Activated B cell treated with CpG ODN at 0.5 μM for 24 hours (primary cell): ENCODE data around the gene SOX4. TPM values are rescaled to one million over a fixed set of nuclear protein-coding genes. Genes with fewer than 3 reads are reported as not detected.

ENCODE experiments used
- ATAC-seq: fragments of 200-7000 bp; cut with Tn5 transposase; one replicate; pipeline ENCODE4 v1.10.0; 2021; ENCODE audit warnings: low read depth, mild to moderate bottlenecking, moderate library complexity
- CTCF ChIA-PET: fragments of 350-600 bp; sonication (Branson Sonifier 250); formaldehyde crosslinking; loops from one replicate; lab custom pipeline; 2021; ENCODE audit warnings: antibody characterized with exemption; lab: Charles Lee
- POLR2A ChIA-PET: fragments of 350-600 bp; sonication (Branson Sonifier 250); formaldehyde crosslinking; loops from one replicate; lab custom pipeline; 2021; ENCODE audit warnings: antibody characterized with exemption; lab: Charles Lee
- DNase-seq: peaks from one replicate; pipeline ENCODE4 v3.0.0; 2022
- H3K27ac Mint-ChIP-seq: one replicate; pipeline ENCODE4 v1.8.0; 2020; ENCODE audit warnings: mixed read lengths
- H3K27me3 Mint-ChIP-seq: one replicate; pipeline ENCODE4 v1.8.0; 2021; ENCODE audit warnings: mixed read lengths
- H3K36me3 Mint-ChIP-seq: one replicate; pipeline ENCODE4 v1.8.0; 2021; ENCODE audit warnings: low read depth, mixed read lengths
- H3K4me1 Mint-ChIP-seq: one replicate; pipeline ENCODE4 v1.8.0; 2021; ENCODE audit warnings: mixed read lengths
- H3K4me3 Mint-ChIP-seq: one replicate; pipeline ENCODE4 v1.8.0; 2020; ENCODE audit warnings: mild to moderate bottlenecking, mixed read lengths
- H3K9me3 Mint-ChIP-seq: one replicate; pipeline ENCODE4 v1.8.0; 2020; ENCODE audit warnings: mixed read lengths
- CTCF ChIP-seq: fragments of 200-600 bp; IDR thresholded peaks from one replicate; pipeline ENCODE4 v1.8.0; 2022; ENCODE audit warnings: antibody characterized with exemption, mild to moderate bottlenecking
- intact Hi-C: fragments of 100-400 bp; cut with micrococcal nuclease; formaldehyde crosslinking; loops from one replicate; pipeline ENCODE4 v1.15.1; 2024
- total RNA-seq: library from RNA; stranded (reverse); gene quantifications from 2 replicates; pipeline ENCODE4 v1.2.3, GENCODE V29; 2022

Gene SOX4
- total RNA-seq, 1 donor from 2014 or later, result 3.5 TPM

- Mint-ChIP-seq H3K36me3 (peaks cover 6% of the 10 kb centered on the region), H3K9me3 (no peaks in the 10 kb centered on the region), H3K4me3 (peak overlapping the region; percentile 93), H3K4me1 (peaks cover 34% of the 10 kb centered on the region), H3K27me3 (peaks cover 3% of the 10 kb centered on the region), H3K27ac (peak overlapping the region; percentile 79)
- peak; percentile 9 for ATAC-seq
- intact Hi-C loops, result loop anchor here (1.0 to 10.0 kb wide), 6 partner anchors 8 to 1301 kb away; no protein-coding TSS in a partner anchor
- POLR2A ChIA-PET, result interaction anchor here (0.6 to 1.3 kb wide), 3 partner anchors 8 to 1057 kb away, joined by 3 to 5 read pairs (median 3); no protein-coding TSS in a partner anchor
- CTCF ChIA-PET, result no interaction called here
- TF ChIP-seq CTCF, result no peak
- DNase-seq, result peak; percentile 40
These were observed 2.0 kb downstream of the SOX4 start for GRCh38 chr6:21595285-21596144.

DNA sequence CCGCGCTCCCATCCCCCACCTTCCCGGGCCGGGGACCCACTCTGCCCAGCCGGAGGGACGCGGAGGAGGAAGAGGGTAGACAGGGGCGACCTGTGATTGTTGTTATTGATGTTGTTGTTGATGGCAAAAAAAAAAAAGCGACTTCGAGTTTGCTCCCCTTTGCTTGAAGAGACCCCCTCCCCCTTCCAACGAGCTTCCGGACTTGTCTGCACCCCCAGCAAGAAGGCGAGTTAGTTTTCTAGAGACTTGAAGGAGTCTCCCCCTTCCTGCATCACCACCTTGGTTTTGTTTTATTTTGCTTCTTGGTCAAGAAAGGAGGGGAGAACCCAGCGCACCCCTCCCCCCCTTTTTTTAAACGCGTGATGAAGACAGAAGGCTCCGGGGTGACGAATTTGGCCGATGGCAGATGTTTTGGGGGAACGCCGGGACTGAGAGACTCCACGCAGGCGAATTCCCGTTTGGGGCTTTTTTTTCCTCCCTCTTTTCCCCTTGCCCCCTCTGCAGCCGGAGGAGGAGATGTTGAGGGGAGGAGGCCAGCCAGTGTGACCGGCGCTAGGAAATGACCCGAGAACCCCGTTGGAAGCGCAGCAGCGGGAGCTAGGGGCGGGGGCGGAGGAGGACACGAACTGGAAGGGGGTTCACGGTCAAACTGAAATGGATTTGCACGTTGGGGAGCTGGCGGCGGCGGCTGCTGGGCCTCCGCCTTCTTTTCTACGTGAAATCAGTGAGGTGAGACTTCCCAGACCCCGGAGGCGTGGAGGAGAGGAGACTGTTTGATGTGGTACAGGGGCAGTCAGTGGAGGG lies 2.8 kb downstream of the SOX4 start:
- Mint-ChIP-seq H3K4me1 (peaks cover 34% of the 10 kb centered on the region), H3K27ac (peak overlapping the region; percentile 79), H3K4me3 (peak overlapping the region; percentile 93), H3K27me3 (peaks cover 3% of the 10 kb centered on the region), H3K9me3 (no peaks in the 10 kb centered on the region), H3K36me3 (peaks cover 6% of the 10 kb centered on the region)
- no peak for TF ChIP-seq CTCF
- POLR2A ChIA-PET, result interaction anchor here (0.6 to 1.3 kb wide), 4 partner anchors 8 to 1194 kb away, joined by 3 to 5 read pairs (median 4); no protein-coding TSS in a partner anchor
- ATAC-seq (no peak), DNase-seq (peak; percentile 27)
- CTCF ChIA-PET, result interaction anchor here (2.9 kb wide), 1 partner anchor 8 kb away, joined by 14 read pairs; no protein-coding TSS in a partner anchor
- intact Hi-C loops, result loop anchor here (2.0 to 10.0 kb wide), 4 partner anchors 338 to 1302 kb away; no protein-coding TSS in a partner anchor

DNA sequence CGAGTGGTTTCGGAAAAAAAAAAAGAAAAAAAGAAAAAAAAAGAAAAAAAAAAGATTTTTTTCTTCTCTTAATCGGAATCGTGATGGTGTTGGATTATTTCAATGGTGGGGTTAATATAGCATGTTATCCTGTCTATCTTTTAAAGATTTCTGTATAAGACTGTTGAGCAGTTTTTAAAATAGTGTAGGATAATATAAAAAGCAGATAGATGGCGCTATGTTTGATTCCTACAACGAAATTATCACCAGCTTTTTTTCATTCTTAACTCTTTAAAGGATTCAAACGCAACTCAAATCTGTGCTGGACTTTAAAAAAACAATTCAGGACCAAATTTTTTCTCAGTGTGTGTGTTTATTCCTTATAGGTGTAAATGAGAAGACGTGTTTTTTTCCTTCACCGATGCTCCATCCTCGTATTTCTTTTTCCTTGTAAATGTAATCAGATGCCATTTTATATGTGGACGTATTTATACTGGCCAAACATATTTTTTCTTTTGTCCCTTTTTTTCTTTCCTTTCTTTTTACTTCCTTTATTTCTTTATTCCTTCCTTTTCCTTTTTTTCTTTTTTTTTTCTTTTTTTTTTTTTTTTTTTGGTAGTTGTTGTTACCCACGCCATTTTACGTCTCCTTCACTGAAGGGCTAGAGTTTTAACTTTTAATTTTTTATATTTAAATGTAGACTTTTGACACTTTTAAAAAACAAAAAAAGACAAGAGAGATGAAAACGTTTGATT lies 3.6 kb downstream of the SOX4 start:
- intact Hi-C loops, result loop anchor here (2.0 to 10.0 kb wide), 4 partner anchors 338 to 1302 kb away; no protein-coding TSS in a partner anchor

More for the DNA sequence above, 3.6 kb downstream of the SOX4 start:
- peak overlapping the region; percentile 79 for H3K27ac Mint-ChIP-seq
- ATAC-seq, result no peak
- CTCF ChIA-PET, result interaction anchor here (2.9 kb wide), 1 partner anchor 8 kb away, joined by 14 read pairs; no protein-coding TSS in a partner anchor
- H3K36me3 Mint-ChIP-seq, result peaks cover 6% of the 10 kb centered on the region
- TF ChIP-seq CTCF, result no peak
- H3K27me3 Mint-ChIP-seq, result peaks cover 3% of the 10 kb centered on the region
- no peaks in the 10 kb centered on the region for H3K9me3 Mint-ChIP-seq
- DNase-seq, result no peak
- POLR2A ChIA-PET, result interaction anchor here (0.6 to 1.3 kb wide), 4 partner anchors 9 to 1194 kb away, joined by 3 to 5 read pairs (median 4); no protein-coding TSS in a partner anchor
- H3K4me3 Mint-ChIP-seq, result peak overlapping the region; percentile 93
- peaks cover 34% of the 10 kb centered on the region for H3K4me1 Mint-ChIP-seq
